ENCODE data around the gene RBMS3.

- TF ChIP-seq FOSL1 (IDR thresholded peaks at IDR 0.05; ENCODE audit: low read depth), result no peak
- TF ChIP-seq JUND (IDR thresholded peaks at IDR 0.05), result no peak
- no peak for TF ChIP-seq CTCF (IDR thresholded peaks at IDR 0.05 in 2 of 3, conservative IDR thresholded peaks at IDR 0.05 in 1 of 3; ENCODE audit: borderline replicate concordance in 1 of 3, insufficient read depth in 1 of 3, low read depth in 2 of 3, low read length in 2 of 3)
- no peak for TF ChIP-seq EZH2 (IDR thresholded peaks at IDR 0.05)
- TF ChIP-seq RAD21 (IDR thresholded peaks at IDR 0.05; ENCODE audit: low read depth), result no peak
- TF ChIP-seq POLR2AphosphoS5 (IDR thresholded peaks at IDR 0.05; ENCODE audit: low read depth, low read length), result no peak
- TF ChIP-seq POLR2A (IDR thresholded peaks at IDR 0.05; ENCODE audit: borderline replicate concordance, extremely low read depth, insufficient read depth, insufficient read length), result no peak
- no peak for TF ChIP-seq ZFX (IDR thresholded peaks at IDR 0.05)
- TF ChIP-seq ZBTB33 (IDR thresholded peaks at IDR 0.05; ENCODE audit: extremely low read depth, insufficient replicate concordance, low read length), result no peak
- no peak for TF ChIP-seq ZNF274 (IDR thresholded peaks at IDR 0.05; ENCODE audit: low read depth, low read length)
- no peak for TF ChIP-seq MAX (IDR thresholded peaks at IDR 0.05)
- TF ChIP-seq YY1 (IDR thresholded peaks at IDR 0.05; ENCODE audit: extremely low read depth, insufficient replicate concordance, low read depth, low read length), result no peak
Observed at GRCh38 chr3:29759411-29760225, 478.7 kb downstream of the RBMS3 start.

Data from HCT116 (cell line).